GM18868 (cell line): ENCODE data around the gene MTF2.

Experiments
- ATAC-seq: cut with Tn5 transposase; IDR thresholded peaks from one replicate; pipeline ENCODE4 v1.9.1; 2021; ENCODE audit warnings: mild to moderate bottlenecking, moderate library complexity; ENCODE audit not compliant: unreplicated experiment

Gene MTF2

DNA sequence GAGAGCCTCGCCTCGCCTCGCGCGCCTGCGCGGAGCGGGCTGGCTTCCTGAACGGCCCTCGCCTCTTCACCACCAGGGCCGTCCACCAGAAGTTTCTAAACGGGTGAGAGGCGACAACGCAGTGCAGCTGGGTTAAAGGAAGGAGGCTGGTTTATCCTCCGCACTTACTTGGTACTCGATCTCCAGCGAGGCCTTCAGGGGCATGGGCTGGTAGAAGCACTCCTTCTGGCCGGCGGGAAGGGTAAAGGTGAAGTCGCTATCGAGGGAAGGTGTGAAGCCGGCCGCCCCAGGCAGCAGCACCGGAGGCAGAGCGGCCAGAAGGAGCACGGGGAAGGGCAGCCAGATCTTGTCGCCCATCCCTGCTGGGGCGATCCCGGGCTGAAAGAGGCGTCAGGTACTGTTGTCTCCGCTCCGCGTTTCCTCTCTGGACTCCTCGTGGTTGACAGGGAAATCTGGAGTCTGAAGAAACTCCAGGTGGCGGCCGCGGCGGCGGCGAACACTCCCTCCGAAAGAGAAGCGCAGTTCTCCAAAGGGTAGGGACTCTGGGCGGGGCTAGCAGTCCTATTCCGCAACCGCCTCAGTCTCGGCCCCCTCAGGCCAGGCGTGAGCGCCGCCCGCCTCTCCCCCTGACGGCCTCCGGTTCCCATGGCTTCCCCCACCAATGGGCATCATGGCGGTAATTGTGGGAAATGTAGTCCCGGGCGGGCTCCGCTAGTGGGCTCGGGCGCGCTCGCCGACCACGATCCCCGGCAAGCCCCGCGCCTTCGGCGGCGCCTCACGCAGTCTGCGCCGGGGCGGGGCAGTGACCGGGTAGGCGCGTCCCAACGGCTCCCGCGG is 101.0 kb downstream of the MTF2 start, which contains the start of gene TMED5:
TMED5 (minus strand) TSS at position 528 of the 837 bp plus-strand sequence; CDS start at position 357, 171 bp downstream.
- peak; percentile 86 for ATAC-seq

DNA sequence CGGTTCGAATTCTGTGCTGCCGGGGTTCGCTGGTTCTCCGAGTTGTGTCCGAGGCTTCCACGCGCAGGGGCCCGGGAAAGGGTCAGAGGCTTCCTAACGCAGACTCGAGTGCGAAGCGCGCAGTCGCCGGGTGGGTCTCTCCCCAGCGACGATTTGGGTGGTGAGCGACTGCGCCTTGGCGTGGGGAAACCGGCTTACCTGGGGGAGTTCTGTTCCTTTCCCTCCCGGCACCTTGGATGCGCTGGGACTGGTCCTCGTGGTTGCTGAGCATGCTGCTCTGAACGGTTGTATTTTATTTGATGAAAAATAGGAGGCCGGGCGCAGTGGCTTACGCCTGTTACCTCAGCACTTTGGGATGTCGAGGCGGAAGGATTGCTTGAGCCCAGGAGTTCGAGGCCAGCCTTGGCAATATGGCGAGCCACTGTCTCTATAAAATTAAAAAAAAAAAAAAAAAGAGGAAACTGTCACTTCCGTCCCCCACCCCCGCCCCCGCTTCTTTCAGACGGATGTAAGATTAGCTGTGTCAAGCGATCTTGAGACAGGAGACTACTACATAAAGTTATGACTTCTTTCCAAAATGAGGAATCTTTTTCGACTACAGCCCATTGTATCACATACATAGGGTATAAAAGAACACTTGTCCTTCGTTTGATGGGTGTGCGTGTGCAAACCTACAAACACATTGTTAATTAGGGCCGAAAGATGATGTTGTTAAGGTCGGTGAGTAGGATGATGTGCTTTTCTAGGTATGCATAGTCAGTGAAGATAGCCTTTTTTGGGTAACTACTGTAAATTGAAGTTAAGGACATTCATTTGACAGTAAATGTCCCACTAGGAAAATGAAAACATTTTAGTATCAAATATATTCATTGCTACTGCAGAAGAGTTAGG is 101.9 kb downstream of the MTF2 start, which contains the start of gene CCDC18:
CCDC18 (plus strand) TSS at position 2 of the 891 bp plus-strand sequence. CDS start 2,638 bp downstream, outside the sequence.
- ATAC-seq: peak; percentile 3

GRCh38 chr1:93186667-93187066 is 107.6 kb downstream of the MTF2 start:
- no peak for ATAC-seq
